Hematopoietic multipotent progenitor cell treated with erythropoietin and hydrocortisone succinate and interleukin-3 and kit ligand, for 8 days (in vitro differentiated cells): ENCODE data around the gene DMTF1.

Experiments used
- DNase-seq: peaks from one replicate; pipeline ENCODE4 v3.0.0-alpha.2; 2015

Gene DMTF1

GRCh38 chr7:87148332-87148955, 3.8 kb upstream of the DMTF1 start:
- peak; percentile 63 for DNase-seq

DNA sequence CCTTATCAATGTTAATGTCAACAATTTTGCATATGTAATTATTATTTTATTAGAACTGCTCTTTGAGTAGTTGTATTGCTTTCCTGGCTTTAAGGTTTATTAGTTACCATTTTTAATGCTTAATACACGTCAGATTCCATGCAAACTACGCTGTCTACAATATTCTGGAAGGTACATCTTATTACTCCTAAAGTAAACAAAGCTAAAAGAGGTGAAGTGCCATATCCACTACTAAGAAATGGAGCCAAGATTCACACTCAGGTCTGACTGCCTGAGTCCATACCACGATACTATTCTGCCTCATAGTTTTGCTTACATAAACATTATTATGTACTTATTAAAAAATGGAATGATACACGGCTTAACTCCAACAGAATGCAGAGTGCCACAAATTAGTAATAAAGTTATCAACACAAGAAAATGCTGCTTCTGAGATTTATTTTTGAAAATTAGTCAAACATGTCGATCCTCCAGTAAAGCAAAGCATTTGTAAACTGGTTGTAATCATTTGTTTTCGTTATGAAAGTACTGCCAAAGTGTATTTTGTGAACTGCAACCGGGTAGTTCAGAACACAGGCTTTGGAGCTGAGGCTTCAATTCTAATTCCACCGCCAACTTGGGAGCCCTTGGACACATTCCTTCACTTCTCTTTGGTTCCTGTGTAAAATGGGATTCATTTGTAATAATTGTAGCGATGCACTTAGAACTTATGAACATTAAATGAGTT, 1.1 kb upstream of the DMTF1 start:
- DNase-seq: no peak

- DNase-seq: no peak
Measured at GRCh38 chr7:87151729-87152111, 533 bp upstream of the DMTF1 start.

DNA sequence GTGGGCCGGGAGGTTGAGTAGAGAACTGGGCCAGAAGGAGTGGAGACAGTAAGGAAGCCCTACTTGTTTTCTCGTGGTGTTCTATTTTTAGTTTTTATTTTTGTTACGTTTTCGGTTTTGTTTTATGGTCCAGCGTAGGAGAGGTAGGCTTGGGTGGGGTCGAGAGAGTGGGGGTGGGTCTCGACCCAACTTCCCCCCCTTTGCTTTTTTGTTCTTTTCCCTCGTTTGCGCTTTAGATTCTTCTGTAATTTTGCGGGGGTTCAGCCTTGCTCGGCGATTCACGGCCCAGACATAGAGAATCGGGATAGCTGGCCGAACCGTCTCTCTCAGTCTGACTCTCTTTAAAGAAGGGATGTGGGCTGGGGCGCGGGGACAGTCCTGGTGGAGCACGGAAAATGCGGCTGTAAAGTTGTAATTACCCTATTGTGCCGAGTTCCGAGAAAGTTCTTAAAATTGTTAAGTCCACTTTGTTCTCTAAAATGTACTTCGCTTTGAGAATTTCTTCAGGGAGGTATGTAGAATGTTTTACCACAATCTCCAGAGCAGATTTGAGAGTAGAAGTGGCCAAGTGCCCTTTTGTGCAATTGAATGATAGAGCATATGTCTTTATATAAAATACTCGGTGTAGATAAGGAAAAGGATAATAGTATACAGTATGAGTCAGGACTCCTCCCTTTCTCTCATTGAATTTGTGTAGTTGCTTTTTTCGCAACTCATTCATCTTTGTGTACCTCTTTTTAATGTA, 816 bp downstream of the DMTF1 start:
- DNase-seq: peak; percentile 68

GRCh38 chr7:87154166-87154565, 1.9 kb downstream of the DMTF1 start:
- no peak for DNase-seq

DNA sequence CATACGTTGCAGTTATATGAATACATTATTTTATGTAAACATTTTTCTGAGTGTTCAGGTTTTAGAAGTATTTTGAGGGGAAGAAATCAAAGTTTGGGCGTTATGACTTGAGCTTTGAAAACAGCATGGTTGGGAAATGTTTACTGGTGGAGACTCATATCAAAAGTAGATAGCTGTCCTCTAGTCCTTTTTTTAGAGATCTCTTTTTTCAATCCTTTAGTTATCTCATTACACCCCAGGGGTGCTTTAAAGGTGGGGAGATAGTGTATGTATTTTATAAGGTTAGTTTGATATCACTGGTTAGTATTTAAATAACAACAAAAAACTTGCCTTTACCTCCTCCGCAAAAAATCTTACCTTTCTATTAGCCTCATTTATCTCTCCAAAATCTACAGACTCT, 2.3 kb downstream of the DMTF1 start:
- DNase-seq: no peak

GRCh38 chr7:87155788-87156187, 3.5 kb downstream of the DMTF1 start:
- DNase-seq: no peak

- DNase-seq: no peak
Measured at GRCh38 chr7:87156709-87157108, 4.5 kb downstream of the DMTF1 start.

- no peak for DNase-seq
Measured at GRCh38 chr7:87159538-87159937, 7.3 kb downstream of the DMTF1 start.

GRCh38 chr7:87164433-87164832, 12.2 kb downstream of the DMTF1 start:
- DNase-seq: no peak

- no peak for DNase-seq
Measured at GRCh38 chr7:87170828-87171227, 18.6 kb downstream of the DMTF1 start.

DNA sequence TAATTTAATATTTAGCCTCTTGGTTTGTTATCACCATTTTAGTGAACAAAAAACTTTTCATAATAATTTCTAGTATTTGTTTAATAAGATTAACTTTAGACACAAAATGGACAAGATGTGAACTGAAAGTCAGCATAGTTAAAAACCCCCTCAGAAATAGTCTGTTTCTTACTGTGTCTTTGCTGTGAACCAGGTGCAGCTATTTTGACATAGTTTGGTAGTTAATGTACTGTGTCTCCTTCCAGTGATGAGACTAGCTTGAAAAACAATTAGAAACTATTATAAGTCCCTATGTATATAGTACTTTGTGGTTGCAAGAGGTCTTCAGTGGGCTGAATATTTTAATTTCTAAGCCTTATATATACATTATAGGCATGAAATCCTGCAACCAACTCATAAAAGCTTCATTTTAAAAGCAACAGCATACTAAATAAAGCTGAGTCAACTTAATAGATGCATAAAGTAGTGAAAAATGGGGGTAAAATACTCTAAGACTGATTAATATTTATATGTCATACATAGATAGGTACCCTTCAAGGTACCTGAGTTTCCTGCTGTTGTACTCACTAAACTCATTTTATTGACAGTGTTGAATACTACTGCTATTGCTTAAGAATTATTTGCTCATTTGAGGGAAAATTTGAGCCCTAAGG, 19.2 kb downstream of the DMTF1 start:
- no peak for DNase-seq

DNA sequence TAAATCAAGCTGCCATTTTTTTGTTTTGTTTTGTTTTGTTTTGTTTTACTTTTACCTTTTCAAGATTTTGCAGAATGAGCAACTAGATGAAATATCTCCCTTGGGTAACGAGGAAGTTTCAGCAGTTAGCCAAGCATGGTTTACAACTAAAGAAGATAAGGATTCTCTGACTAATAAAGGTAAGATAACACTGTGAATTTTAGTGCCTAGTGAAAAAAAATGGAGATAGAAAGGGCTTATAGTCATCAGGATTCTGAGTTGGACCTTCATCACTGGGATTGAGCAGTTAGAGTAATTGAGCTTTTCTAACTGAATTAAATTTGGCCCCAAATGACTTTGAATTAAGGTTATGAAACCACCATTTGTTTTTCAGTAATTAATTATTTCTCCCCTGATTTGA, 21.2 kb downstream of the DMTF1 start:
- DNase-seq: no peak

DNA sequence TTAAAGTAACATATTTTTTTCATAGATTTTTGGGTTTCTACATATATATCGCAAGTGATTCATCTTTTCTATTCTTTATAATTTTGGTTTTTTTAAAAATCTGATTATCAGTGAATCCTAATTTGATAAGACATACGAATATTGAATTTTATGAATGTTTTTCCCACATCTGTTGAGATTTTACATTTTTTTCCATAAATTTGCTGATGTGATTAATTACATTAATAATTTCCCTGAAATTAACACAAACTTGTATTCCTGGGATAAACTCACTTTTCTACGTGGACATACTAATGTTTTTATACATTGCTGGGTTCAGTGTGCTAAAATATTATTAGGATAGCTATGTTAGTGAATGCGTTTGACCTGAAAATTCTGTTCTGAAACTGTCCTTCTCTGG, 26.1 kb downstream of the DMTF1 start:
- DNase-seq: no peak

GRCh38 chr7:87179180-87179579, 26.9 kb downstream of the DMTF1 start:
- no peak for DNase-seq

DNA sequence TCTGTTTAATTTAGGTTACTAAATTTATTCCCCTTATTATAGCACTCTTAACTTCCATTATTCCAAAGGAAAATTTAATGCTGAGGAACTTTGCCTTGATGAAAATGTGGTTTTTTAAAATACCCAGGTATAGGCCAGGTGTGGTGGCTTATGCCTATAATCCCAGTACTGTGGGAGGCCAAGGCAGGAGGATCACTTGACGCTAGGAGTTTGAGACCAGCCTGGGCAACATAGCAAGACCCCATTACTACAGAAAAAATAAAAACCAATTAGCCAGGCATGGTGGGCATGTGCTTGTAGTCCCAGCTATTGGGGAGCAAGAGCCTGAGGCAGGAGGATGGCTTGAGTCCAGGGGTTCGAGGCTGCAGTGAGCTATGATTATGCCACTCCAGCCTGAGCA, 34.9 kb downstream of the DMTF1 start:
- DNase-seq: no peak

- DNase-seq: no peak
Measured at GRCh38 chr7:87188930-87189329, 36.7 kb downstream of the DMTF1 start.

DNA sequence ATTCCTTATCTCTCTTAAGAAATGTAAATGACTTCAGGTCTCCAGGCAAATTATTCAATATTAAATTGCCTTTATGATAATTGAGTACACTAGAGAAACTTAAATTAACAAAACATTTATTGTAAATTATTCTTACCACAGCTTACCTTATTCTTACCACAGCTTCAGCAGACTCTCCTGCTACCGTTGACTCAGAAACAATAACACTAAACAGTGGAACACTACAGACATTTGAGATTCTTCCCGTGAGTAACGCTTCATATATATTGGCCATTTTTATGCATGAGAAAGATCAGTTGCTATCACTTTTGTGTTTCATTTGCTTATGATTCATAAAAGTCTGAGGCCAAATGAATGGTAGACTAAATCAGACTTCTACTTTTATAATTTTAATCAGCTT, 38.5 kb downstream of the DMTF1 start:
- no peak for DNase-seq

GRCh38 chr7:87192784-87193487, 40.7 kb downstream of the DMTF1 start:
- DNase-seq: no peak

DNA sequence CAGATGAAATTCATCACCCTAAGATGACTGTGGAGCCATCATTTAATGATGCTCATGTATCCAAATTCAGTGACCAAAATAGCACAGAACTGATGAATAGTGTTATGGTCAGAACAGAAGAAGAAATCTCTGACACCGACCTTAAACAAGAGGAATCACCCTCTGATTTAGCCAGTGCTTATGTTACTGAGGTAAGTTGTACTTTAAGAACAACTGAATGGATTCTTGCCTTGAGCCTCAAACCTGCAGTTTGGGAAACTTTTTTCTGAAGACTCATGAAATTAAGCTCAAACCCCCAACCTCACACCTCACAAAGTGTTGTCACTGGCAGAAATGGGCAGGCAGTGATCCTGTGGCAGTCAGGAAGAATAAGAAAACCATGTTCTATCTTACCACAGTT, 41.7 kb downstream of the DMTF1 start:
- no peak for DNase-seq

DNA sequence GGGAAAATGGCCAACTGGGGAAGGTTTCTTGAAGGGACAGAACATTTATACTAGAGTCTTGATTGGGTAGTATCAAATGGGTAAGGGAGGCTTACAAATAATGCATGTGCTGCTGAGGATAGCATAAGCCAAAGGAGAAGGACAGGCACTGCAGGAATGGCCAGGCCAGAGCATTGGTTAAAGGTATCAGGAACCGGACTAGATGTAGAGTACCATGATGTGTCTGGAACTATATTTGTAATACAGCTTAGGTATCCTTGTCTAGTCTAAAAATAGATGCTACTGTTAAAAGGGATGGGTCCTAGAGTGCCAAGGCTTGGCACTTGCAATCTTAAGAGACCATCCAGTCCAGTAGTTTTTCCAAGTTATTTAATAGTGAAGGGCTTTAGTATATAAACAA, 47.0 kb downstream of the DMTF1 start:
- no peak for DNase-seq

DNA sequence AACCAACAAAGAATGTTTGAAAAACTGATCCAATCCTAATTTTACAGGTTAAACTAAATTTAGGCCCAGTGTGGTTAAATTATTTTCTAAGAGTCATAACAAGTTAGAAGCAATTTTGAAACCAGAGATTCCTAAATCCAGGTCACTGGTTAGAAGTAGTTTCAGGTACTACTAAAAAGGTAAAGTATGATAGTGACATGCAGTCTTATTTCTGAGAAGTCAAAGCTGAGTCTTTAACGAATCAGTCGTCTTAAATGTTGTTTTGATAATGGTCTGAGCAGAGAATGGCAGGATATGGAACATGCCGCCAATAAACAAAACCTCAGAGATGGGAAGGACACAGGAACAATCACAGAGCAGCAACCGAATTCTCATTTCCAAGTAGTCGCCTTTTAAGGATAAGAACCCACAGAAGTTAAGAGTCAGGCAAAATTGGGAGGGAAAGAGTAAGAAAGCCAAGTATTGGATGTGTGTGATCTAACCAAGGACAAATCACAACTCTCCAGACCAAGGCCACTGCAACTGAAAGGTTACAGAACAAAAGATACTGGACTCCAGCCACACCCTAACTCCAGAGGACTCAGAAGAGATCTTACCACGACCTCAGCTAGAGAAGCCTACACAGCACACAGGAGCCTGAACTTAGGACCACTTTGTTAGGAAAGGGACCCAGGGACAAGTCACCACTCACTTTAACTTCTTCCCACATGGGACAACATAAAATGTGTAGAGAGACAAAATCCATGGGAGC, 47.6 kb downstream of the DMTF1 start:
- no peak for DNase-seq
